ENCODE data around the gene GSN.

GSN gene

GRCh38 chr9:121246821-121247561 lies 21.0 kb upstream of the GSN start:
- no peak for DNase-seq (ENCODE audit: low read depth)

DNA sequence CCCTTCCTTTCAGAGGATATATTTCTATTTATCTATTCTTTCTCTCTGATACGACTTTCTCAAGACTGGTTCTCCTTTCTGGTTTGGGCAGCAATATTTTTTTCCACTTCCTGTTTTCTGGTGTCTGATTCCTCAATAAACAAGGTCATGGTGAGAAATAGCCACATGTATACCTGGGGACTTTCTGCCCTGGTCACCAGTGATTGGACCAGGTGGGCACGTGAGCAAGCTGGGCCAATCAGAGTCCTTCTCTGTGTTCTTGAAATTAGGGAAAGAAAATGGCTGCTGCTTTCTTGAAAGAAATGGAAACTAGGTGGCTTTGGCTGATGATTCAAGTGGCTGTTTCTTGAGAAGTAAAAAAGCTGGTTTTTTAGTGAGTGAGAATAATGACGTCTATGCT lies 18.4 kb upstream of the GSN start:
- no peak for DNase-seq (ENCODE audit: low read depth)

DNA sequence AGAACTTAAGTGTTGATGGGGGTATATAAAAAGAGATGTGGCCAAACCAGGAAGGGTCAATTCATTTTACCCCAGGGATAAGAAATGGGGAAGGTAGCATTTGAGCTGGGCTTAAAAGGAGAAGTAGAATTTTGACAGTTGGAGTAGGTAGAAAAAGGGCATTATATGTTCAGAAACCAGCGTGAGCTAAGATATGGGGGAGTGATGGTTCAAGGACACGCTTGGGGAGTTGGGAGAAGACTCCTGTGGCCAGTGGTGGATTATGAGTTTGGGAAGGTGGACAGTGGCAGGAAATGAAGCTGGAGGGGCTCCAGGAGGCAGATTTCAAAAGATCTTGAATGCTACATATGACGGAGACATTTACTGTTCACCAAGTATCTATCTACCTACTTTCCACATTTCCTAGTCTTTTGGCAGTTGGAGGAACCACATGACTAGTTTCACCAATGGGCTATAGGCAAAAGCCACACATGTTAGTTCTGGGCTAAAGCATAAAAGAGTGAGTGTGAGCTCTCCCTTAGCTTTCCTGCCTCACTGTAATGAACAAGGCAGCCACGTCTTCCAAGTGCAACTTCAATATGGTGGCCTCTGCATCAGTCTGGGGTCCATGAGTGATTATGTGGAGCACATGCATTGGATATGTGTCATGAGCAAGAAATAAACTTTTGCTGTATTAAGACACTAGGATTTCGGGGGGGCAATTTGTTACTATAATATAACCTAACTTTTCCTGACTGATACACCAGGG lies 15.7 kb upstream of the GSN start:
- DNase-seq (ENCODE audit: low read depth), result no peak

DNA sequence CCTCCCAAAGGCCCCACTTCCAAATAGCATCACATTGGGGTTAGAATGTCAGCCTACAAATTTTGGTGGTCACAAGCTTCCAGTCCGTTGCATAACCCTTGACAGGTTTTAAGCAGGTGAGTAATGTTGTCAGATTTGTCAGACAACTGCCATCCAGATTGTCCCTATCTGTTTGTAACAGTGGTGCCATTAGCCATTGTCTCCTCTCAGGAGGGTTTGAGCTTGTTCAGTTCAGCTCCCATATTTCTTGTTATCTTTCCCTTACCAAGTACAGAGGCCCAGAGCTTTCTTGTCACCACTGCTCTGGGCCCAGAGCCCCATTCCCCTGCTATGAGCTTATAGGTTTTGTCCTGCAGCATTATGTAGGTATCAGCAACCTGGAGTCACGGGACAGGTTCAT lies 14.8 kb upstream of the GSN start:
- no peak for DNase-seq (ENCODE audit: low read depth)

- DNase-seq (ENCODE audit: low read depth), result no peak
These were observed 14.0 kb upstream of the GSN start for GRCh38 chr9:121253821-121254501.

DNA sequence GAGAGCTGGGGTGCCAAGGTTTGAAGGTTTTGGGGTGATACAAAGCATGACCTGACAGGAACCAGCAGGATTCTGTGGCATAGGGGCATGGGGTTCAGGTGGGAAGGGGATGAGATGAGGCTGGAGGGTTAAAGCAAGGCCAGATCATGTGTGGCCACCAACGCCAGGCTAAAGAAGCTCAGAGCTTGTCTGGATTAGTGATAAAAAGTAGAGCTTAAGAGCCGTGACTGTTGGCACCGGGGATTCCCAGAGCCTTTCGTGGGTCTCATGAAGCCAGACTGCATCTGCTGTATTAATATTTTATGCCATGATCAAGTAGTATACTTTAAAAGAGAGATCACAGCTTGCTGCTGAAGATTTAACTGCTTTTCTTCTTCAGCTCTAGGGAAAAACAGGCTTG lies 8.5 kb upstream of the GSN start:
- no peak for DNase-seq (ENCODE audit: low read depth)

- DNase-seq (ENCODE audit: low read depth), result no peak
These were observed 8.0 kb upstream of the GSN start for GRCh38 chr9:121259935-121260334.

DNA sequence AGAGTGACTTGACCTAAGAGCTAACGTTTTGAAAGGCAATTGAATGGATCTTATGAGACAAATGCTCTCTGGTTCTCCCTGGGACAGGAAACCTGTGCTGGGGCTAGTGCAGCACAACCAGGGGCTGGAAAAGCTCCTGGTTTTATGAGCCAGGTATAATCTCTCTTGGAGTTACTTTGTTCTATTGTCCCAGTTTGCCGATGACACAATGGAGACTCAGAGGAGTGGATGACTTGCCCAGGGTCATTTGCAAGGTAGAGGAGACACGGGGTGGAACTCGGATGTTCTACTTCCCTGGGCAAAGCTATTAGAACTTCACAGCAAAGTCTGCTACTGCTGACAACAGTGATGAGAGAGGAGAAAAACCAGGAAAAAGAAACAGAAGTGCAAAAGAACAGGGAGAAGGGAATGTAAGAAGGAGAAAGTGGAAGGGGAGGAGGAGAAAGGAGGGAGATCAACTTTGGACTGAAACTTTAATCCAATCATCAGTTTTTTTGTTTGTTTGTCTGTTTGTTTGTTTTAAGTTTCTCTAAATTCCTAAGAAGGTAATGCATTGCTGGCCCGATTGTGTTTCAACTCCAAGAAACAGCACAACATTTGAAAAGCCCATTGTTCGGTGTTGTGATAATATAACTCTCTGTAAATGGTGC lies 7.4 kb upstream of the GSN start:
- DNase-seq (ENCODE audit: low read depth), result no peak

- no peak for DNase-seq (ENCODE audit: low read depth)
These were observed 6.9 kb upstream of the GSN start for GRCh38 chr9:121261107-121261460.

DNA sequence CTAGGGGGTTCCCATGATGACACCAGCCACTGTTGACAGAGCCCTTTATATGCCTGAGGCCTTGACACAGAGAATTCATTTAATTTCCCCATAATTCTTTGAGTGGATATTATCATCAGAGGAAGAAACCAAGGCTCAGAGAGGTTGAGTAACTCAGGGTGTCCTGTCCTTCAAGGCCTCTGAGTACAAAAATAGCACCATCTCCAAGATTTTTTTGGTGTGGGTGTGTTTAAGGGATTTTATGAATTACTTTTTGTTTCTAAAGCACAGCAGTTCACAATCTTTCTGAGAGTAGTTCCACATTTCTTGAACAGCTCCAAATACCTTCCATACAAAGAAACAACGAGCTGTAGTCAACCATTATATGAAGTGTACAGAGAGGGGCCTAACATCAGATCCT lies 6.2 kb upstream of the GSN start:
- no peak for DNase-seq (ENCODE audit: low read depth)

- no peak for DNase-seq (ENCODE audit: low read depth)
These were observed 5.5 kb upstream of the GSN start for GRCh38 chr9:121262423-121262822.

GRCh38 chr9:121262953-121263352 lies 5.0 kb upstream of the GSN start:
- DNase-seq (ENCODE audit: low read depth), result no peak

- no peak for DNase-seq (ENCODE audit: low read depth)
These were observed 1.6 kb upstream of the GSN start for GRCh38 chr9:121266356-121266755.

GRCh38 chr9:121266906-121267650 lies 884 bp upstream of the GSN start:
- no peak for DNase-seq (ENCODE audit: low read depth)

GRCh38 chr9:121268598-121268850 lies 562 bp downstream of the GSN start:
- DNase-seq (ENCODE audit: low read depth), result no peak

GRCh38 chr9:121268851-121269641 lies 1.1 kb downstream of the GSN start:
- no peak for DNase-seq (ENCODE audit: low read depth)

- no peak for DNase-seq (ENCODE audit: low read depth)
These were observed 1.8 kb downstream of the GSN start for GRCh38 chr9:121269642-121270254.

- DNase-seq (ENCODE audit: low read depth), result no peak
These were observed 3.7 kb downstream of the GSN start for GRCh38 chr9:121271368-121272341.

DNA sequence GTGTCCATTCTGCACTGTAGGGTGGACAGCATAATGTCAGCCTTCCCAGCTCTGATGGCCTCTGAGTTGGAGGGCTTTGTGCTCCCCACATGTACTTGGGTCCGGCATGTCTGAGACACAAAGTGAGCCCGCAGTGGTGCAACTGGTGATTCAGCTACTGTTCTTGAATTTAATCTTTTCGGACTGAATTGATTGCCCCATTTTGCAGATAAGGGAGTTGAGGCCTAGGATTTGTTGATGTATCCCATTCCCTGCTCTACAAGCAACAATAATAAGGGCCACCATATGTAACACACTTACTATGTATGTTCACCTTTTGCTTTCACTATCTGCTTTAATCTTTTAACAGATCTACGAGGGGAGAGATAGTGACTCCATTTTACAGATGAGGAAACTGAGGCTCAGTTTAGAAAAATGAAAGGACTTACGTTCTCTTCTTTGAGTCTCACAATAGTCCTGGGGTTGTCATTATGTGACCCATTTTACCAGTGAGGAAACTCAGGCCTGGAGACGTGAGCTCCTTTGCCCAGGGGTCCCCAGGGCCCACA lies 4.5 kb downstream of the GSN start:
- no peak for DNase-seq (ENCODE audit: low read depth)
